HCT116 (cell line): ENCODE results near the gene NAALADL2. TPM values are rescaled to one million over a fixed set of nuclear protein-coding genes. Genes with fewer than 3 reads are reported as not detected.
"Not testable (repeated sequence)": the region's sequence is repeated elsewhere in the genome, so short reads cannot be mapped to it uniquely, and the experiment has no call there.

Source experiments
- ATAC-seq: fragments of 200-7000 bp; cut with Tn5 transposase; 2 replicates; pipeline ENCODE4 v1.9.1; 2020; ENCODE audit warnings: mild to moderate bottlenecking, moderate library complexity
- BruUV-seq: library from RNA; stranded (reverse); fragments of 400-500 nt; replicated peaks from 2 replicates; lab custom pipeline; 2021; lab: Mats Ljungman, UMichigan
- CTCF ChIA-PET: fragments of 300-600 bp; sonication (Branson Sonifier 250); formaldehyde crosslinking; loops from one replicate; lab custom pipeline; 2021; ENCODE audit warnings: antibody characterized with exemption; lab: Charles Lee
- POLR2A ChIA-PET: fragments of 300-600, 350-600 bp; sonication (Branson Sonifier 250); formaldehyde crosslinking; loops from one replicate; lab custom pipeline; 2021; ENCODE audit warnings: antibody characterized with exemption; lab: Charles Lee
- RAD21 ChIA-PET, 2 experiments: fragments of 300-600 bp; sonication (Branson Sonifier 250); formaldehyde crosslinking; loops; one replicate each; lab custom pipeline; 2023; ENCODE audit warnings: low total read pairs in 2 of 2; ENCODE audit not compliant: uncharacterized antibody in 2 of 2, unreplicated experiment in 2 of 2, low non-redundant PET in 1 of 2; lab: Charles Lee
- DNase-seq: peaks from one replicate; pipeline ENCODE4 v3.0.0-alpha.2; 2010; ENCODE audit warnings: low read depth, low spot score
- H2AFZ ChIP-seq: fragments of 200-600 bp; shearing (Covaris generic), sonication (generic); 2 replicates; pipeline ENCODE4 v1.6.1; 2017; ENCODE audit warnings: low read depth, mixed run types, mixed read lengths, antibody characterized with exemption, low read length; ENCODE audit not compliant: poor library complexity, severe bottlenecking
- H3K27ac ChIP-seq: 2 replicates; pipeline ENCODE4 v1.5.1; 2012; ENCODE audit warnings: low read depth, low read length
- H3K27me3 ChIP-seq: fragments of 200-600 bp; sonication (generic); 2 replicates; pipeline ENCODE4 v1.6.1; 2016; ENCODE audit warnings: mixed run types, low read length, mixed read lengths; ENCODE audit not compliant: insufficient read depth
- H3K36me3 ChIP-seq, 2 experiments: fragments of 200-500 bp in 1 of 2; fragments of 200-600 bp in 1 of 2; sonication (Bioruptor generic) in 1 of 2; sonication (generic) in 1 of 2; 2 replicates each; pipeline versions ENCODE4 v1.5.1 to v1.6.1; 2014 to 2016; ENCODE audit warnings: low read length in 2 of 2, inconsistent platforms in 1 of 2, mixed read lengths in 1 of 2, mixed run types in 1 of 2; ENCODE audit not compliant: insufficient read depth in 2 of 2, control insufficient read depth in 1 of 2
- H3K4me1 ChIP-seq, 2 experiments: fragments of 200-600 bp in 1 of 2; sonication (generic) in 1 of 2; 2 replicates each; pipeline versions ENCODE4 v1.5.1 to v1.6.1; 2012 to 2017; ENCODE audit warnings: low read length in 2 of 2, inconsistent platforms in 1 of 2, mild to moderate bottlenecking in 1 of 2, mixed read lengths in 1 of 2, mixed run types in 1 of 2, moderate library complexity in 1 of 2; ENCODE audit not compliant: insufficient read depth in 2 of 2, control insufficient read depth in 1 of 2
- H3K4me2 ChIP-seq: fragments of 200-600 bp; sonication (generic); 2 replicates; pipeline ENCODE4 v1.6.1; 2017; ENCODE audit warnings: mixed run types, low read length, mixed read lengths
- H3K4me3 ChIP-seq, 2 experiments: fragments of 200-600 bp in 1 of 2; sonication (generic) in 1 of 2; replicated peaks in 1 of 2; 2 replicates each; pipeline ENCODE4 v1.5.1; 2011 to 2016; ENCODE audit warnings: low read length in 2 of 2, control low read depth in 1 of 2, low read depth in 1 of 2, mild to moderate bottlenecking in 1 of 2, mixed read lengths in 1 of 2, mixed run types in 1 of 2
- H3K79me2 ChIP-seq: fragments of 200-600 bp; sonication (generic); 2 replicates; pipeline ENCODE4 v1.6.1; 2017; ENCODE audit warnings: mild to moderate bottlenecking, mixed run types, low read length, moderate library complexity, mixed read lengths; ENCODE audit not compliant: insufficient read depth
- H3K9ac ChIP-seq: fragments of 200-600 bp; sonication (generic); 2 replicates; pipeline ENCODE4 v1.6.1; 2016; ENCODE audit warnings: low read length, mixed read lengths
- H3K9me2 ChIP-seq: fragments of 200-600 bp; sonication (generic), shearing (Covaris generic); 2 replicates; pipeline ENCODE4 v1.6.1; 2017; ENCODE audit warnings: mixed run types, mild to moderate bottlenecking, moderate library complexity; ENCODE audit not compliant: insufficient read depth
- H3K9me3 ChIP-seq, 2 experiments: fragments of 200-500 bp in 1 of 2; fragments of 200-600 bp in 1 of 2; sonication (Bioruptor generic) in 1 of 2; sonication (generic) in 1 of 2; 2 replicates each; pipeline ENCODE4 v1.6.1; 2014 to 2017; ENCODE audit warnings: low read length in 2 of 2, mixed read lengths in 2 of 2, inconsistent platforms in 1 of 2, low read depth in 1 of 2, mild to moderate bottlenecking in 1 of 2, mixed run types in 1 of 2, moderate library complexity in 1 of 2; ENCODE audit not compliant: control insufficient read depth in 1 of 2, insufficient read depth in 1 of 2
- H4K20me1 ChIP-seq: fragments of 200-600 bp; sonication (generic), shearing (Covaris generic); 2 replicates; pipeline ENCODE4 v1.6.1; 2017; ENCODE audit warnings: mixed run types, mild to moderate bottlenecking, moderate library complexity; ENCODE audit not compliant: insufficient read depth
- CEBPB ChIP-seq: IDR thresholded peaks from 2 replicates; pipeline ENCODE4 v1.6.1; 2012; ENCODE audit warnings: low read depth
- TCF7L2 ChIP-seq: IDR thresholded peaks from 2 replicates; pipeline ENCODE4 v1.7.0; 2011; ENCODE audit warnings: borderline replicate concordance, inconsistent platforms; ENCODE audit not compliant: insufficient read depth, insufficient read length; ENCODE audit errors: extremely low read depth
- intact Hi-C: fragments of 100-400 bp; cut with micrococcal nuclease; formaldehyde crosslinking; loops from 2 replicates; pipeline ENCODE4 v1.10.0; 2022
- total RNA-seq: library from RNA; stranded (reverse); gene quantifications from one replicate; pipeline ENCODE4 v1.2.1, GENCODE V29; 2021; ENCODE audit not compliant: unreplicated experiment

NAALADL2 gene
- total RNA-seq, 1 experiment from 2014 or later, result 2.9 TPM

GRCh38 chr3:175087128-175087527 is 228.0 kb downstream of the NAALADL2 start:
- H3K9ac ChIP-seq, H3K27ac ChIP-seq, DNase-seq, BruUV-seq, intact Hi-C loops, H3K9me3 ChIP-seq, POLR2A ChIA-PET, H3K27me3 ChIP-seq, RAD21 ChIA-PET, ATAC-seq, H3K4me3 ChIP-seq, CTCF ChIA-PET, H3K9me2 ChIP-seq, H3K4me2 ChIP-seq, H3K36me3 ChIP-seq, H3K4me1 ChIP-seq, H3K79me2 ChIP-seq, H2AFZ ChIP-seq, H4K20me1 ChIP-seq: not testable (repeated sequence)

GRCh38 chr3:175088766-175089380 is 229.7 kb downstream of the NAALADL2 start:
- H3K36me3 ChIP-seq, result no peaks in the 10 kb centered on the region
- POLR2A ChIA-PET, result no interaction called here
- H3K4me2 ChIP-seq, result no peak overlapping the region
- TF ChIP-seq TCF7L2, result no peak
- no peak for TF ChIP-seq CEBPB
- intact Hi-C loops, result no loop called here
- H4K20me1 ChIP-seq, result no peaks in the 10 kb centered on the region
- H2AFZ ChIP-seq, result no peak overlapping the region
- BruUV-seq, result no TSS peak
- no peak overlapping the region for H3K4me3 ChIP-seq
- CTCF ChIA-PET, result no interaction called here
- ATAC-seq, result no peak
- H3K9ac ChIP-seq, result no peak overlapping the region
- no peak for DNase-seq
- H3K4me1 ChIP-seq, result no peaks in the 10 kb centered on the region
- no peaks in the 10 kb centered on the region for H3K79me2 ChIP-seq
- peaks cover 3% of the 10 kb centered on the region; the same call in 1 of the 2 replicates for H3K9me2 ChIP-seq
- RAD21 ChIA-PET, result no interaction called here
- no peak overlapping the region for H3K27ac ChIP-seq
- H3K9me3 ChIP-seq, result no peaks in the 10 kb centered on the region
- no peaks in the 10 kb centered on the region for H3K27me3 ChIP-seq
